Measurements from ENCODE around the gene DGKB.

DNA sequence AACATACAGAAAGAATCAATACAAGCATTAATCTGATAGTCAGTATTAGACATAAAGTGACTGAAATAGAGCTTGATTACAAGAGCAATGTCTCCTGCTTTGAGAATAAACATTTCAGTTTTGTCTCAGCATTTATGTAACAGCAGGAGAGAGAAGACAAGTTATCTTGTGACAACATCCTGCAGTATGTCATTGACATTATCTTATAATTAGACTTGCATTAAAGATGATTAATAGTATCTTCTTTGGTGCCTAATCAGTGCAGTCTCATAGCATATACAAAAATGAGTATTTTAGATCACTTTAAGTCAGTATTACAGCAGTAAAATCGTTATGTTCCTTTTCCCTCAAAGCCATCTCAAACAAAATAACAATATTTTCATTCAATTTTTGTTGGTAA is 477.0 kb downstream of the DGKB start:
- TF ChIP-seq, protein P1, sequence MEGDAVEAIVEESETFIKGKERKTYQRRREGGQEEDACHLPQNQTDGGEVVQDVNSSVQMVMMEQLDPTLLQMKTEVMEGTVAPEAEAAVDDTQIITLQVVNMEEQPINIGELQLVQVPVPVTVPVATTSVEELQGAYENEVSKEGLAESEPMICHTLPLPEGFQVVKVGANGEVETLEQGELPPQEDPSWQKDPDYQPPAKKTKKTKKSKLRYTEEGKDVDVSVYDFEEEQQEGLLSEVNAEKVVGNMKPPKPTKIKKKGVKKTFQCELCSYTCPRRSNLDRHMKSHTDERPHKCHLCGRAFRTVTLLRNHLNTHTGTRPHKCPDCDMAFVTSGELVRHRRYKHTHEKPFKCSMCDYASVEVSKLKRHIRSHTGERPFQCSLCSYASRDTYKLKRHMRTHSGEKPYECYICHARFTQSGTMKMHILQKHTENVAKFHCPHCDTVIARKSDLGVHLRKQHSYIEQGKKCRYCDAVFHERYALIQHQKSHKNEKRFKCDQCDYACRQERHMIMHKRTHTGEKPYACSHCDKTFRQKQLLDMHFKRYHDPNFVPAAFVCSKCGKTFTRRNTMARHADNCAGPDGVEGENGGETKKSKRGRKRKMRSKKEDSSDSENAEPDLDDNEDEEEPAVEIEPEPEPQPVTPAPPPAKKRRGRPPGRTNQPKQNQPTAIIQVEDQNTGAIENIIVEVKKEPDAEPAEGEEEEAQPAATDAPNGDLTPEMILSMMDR (IDR thresholded peaks at IDR 0.05) = no peak
- no peak for TF ChIP-seq POLR2A (IDR thresholded peaks at IDR 0.05)
